ENCODE results near the gene ESYT1. TPM values are rescaled to one million over a fixed set of nuclear protein-coding genes. Genes with fewer than 3 reads are reported as not detected.

ESYT1 gene
- total and polyA plus RNA-seq, 10 of the 15 experiments (the other 5 are each of a cell fraction or from before 2014, with no cell fraction given), result 47.5 to 120 (median 87.1) TPM

DNA sequence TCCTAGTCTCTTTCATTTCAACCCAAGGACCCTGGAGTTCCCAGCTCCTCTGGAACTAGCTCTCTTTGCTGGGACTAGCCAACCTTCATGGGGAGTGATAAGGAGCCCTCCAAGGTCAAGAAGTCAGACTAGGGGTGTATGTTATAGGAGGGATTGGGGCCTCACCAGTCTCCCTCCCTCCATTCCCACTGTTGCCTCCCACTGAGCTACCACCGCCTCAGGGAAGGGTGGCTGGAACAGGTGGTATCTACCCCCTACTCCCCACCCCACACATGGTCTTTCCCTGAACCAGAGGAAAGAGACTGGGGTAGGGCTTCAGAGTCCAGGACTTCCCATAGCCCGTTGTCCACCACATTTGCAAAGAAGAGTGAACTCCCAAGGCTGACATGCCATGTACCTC is 45.7 kb upstream of the ESYT1 start:
- Histone ChIP-seq H4K20me1 (ENCODE audit: control insufficient read depth, insufficient read depth) (no peaks in the 10 kb centered on the region), H3K27ac (ENCODE audit: control insufficient read depth, insufficient read depth) (no peak overlapping the region), H3K36me3 (ENCODE audit: control insufficient read depth in 2 of 2, insufficient read depth in 2 of 2, low read length in 1 of 2) (no peaks in the 10 kb centered on the region), H3K27me3 (replicated peaks in 1 of 2; ENCODE audit: control insufficient read depth in 2 of 2, insufficient read depth in 2 of 2, low read length in 1 of 2) (peaks cover 9 to 15% of the 10 kb centered on the region in 2 experiments; a peak in 3 of 4 replicates), H3K79me2 (ENCODE audit: control insufficient read depth, insufficient read depth, low read length) (no peaks in the 10 kb centered on the region), H2AFZ (ENCODE audit: control insufficient read depth, low read depth, low read length) (no peak overlapping the region), H3K4me2 (ENCODE audit: control insufficient read depth, insufficient read depth) (no peak overlapping the region), H3K4me1 (ENCODE audit: control insufficient read depth, insufficient read depth, low read length) (no peaks in the 10 kb centered on the region), H3K4me3 (no peak overlapping the region), H3K9me3 (replicated peaks; ENCODE audit: control insufficient read depth, insufficient read depth, low read length) (no peaks in the 10 kb centered on the region), H3K9ac (ENCODE audit: control insufficient read depth, insufficient read depth, low read length) (no peak overlapping the region)
- DNase-seq (ENCODE audit: low read depth, low spot score), result no peak
- no peak for ATAC-seq
- RAD21 ChIA-PET (ENCODE audit: unreplicated experiment), result no interaction called here
- FAIRE-seq, result no peak
- CTCF ChIA-PET, result interaction anchor here (0.6 to 1.3 kb wide), 2 partner anchors 11 to 44 kb away, joined by 3 read pairs; no protein-coding TSS in a partner anchor
- in situ Hi-C loops (cut with MboI), result no loop called here
- WGBS (ENCODE audit: insufficient coverage, insufficient replicate concordance, low lambda C conversion rate, missing lambda C conversion rate), result 23% methylated on average over 2 of the region's 2 CpGs
- intact Hi-C loops (cut with micrococcal nuclease; ENCODE audit: unreplicated experiment), result loop anchor here (5.0 kb wide), 1 partner anchor 35 kb away; no protein-coding TSS in a partner anchor
- no TSS peak for BruUV-seq (replicated peaks)
- POLR2A ChIA-PET, result no interaction called here
- SMC1A ChIA-PET (ENCODE audit: uncharacterized antibody, unreplicated experiment), result no interaction called here
- TF ChIP-seq ASH2L (IDR thresholded peaks at IDR 0.05; ENCODE audit: borderline replicate concordance, low read depth), result no peak
- no peak for TF ChIP-seq POU2F2 (IDR thresholded peaks at IDR 0.05; ENCODE audit: borderline replicate concordance, low read depth, low read length)
- no peak for TF ChIP-seq RUNX3 (IDR thresholded peaks at IDR 0.05; ENCODE audit: low read length)
- TF ChIP-seq, protein P1, sequence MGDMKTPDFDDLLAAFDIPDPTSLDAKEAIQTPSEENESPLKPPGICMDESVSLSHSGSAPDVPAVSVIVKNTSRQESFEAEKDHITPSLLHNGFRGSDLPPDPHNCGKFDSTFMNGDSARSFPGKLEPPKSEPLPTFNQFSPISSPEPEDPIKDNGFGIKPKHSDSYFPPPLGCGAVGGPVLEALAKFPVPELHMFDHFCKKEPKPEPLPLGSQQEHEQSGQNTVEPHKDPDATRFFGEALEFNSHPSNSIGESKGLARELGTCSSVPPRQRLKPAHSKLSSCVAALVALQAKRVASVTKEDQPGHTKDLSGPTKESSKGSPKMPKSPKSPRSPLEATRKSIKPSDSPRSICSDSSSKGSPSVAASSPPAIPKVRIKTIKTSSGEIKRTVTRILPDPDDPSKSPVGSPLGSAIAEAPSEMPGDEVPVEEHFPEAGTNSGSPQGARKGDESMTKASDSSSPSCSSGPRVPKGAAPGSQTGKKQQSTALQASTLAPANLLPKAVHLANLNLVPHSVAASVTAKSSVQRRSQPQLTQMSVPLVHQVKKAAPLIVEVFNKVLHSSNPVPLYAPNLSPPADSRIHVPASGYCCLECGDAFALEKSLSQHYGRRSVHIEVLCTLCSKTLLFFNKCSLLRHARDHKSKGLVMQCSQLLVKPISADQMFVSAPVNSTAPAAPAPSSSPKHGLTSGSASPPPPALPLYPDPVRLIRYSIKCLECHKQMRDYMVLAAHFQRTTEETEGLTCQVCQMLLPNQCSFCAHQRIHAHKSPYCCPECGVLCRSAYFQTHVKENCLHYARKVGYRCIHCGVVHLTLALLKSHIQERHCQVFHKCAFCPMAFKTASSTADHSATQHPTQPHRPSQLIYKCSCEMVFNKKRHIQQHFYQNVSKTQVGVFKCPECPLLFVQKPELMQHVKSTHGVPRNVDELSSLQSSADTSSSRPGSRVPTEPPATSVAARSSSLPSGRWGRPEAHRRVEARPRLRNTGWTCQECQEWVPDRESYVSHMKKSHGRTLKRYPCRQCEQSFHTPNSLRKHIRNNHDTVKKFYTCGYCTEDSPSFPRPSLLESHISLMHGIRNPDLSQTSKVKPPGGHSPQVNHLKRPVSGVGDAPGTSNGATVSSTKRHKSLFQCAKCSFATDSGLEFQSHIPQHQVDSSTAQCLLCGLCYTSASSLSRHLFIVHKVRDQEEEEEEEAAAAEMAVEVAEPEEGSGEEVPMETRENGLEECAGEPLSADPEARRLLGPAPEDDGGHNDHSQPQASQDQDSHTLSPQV (IDR thresholded peaks at IDR 0.05), result no peak
- TF ChIP-seq ZZZ3 (IDR thresholded peaks at IDR 0.05; ENCODE audit: control insufficient read depth, insufficient read length, low read depth), result no peak
- no peak for TF ChIP-seq MTA3 (IDR thresholded peaks at IDR 0.05; ENCODE audit: borderline replicate concordance, low read length)
- TF ChIP-seq, protein P2, sequence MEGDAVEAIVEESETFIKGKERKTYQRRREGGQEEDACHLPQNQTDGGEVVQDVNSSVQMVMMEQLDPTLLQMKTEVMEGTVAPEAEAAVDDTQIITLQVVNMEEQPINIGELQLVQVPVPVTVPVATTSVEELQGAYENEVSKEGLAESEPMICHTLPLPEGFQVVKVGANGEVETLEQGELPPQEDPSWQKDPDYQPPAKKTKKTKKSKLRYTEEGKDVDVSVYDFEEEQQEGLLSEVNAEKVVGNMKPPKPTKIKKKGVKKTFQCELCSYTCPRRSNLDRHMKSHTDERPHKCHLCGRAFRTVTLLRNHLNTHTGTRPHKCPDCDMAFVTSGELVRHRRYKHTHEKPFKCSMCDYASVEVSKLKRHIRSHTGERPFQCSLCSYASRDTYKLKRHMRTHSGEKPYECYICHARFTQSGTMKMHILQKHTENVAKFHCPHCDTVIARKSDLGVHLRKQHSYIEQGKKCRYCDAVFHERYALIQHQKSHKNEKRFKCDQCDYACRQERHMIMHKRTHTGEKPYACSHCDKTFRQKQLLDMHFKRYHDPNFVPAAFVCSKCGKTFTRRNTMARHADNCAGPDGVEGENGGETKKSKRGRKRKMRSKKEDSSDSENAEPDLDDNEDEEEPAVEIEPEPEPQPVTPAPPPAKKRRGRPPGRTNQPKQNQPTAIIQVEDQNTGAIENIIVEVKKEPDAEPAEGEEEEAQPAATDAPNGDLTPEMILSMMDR (IDR thresholded peaks at IDR 0.05 in 2 of 3, conservative IDR thresholded peaks at IDR 0.05 in 1 of 3; ENCODE audit: control insufficient read depth in 2 of 3, extremely low read depth in 1 of 3, insufficient read depth in 1 of 3, low read depth in 3 of 3, low read length in 3 of 3), result no peak
- no peak for TF ChIP-seq NFXL1 (IDR thresholded peaks at IDR 0.05; ENCODE audit: borderline replicate concordance)
- TF ChIP-seq ZNF384 (IDR thresholded peaks at IDR 0.05; ENCODE audit: borderline replicate concordance, low read depth, low read length), result no peak
- no peak for TF ChIP-seq SUZ12 (IDR thresholded peaks at IDR 0.05; ENCODE audit: unreplicated experiment)
- TF ChIP-seq LARP7 (IDR thresholded peaks at IDR 0.05), result no peak
- TF ChIP-seq HDAC2 (IDR thresholded peaks at IDR 0.05), result no peak
- no peak for TF ChIP-seq CREM (IDR thresholded peaks at IDR 0.05; ENCODE audit: low read depth)
- TF ChIP-seq, protein P3, sequence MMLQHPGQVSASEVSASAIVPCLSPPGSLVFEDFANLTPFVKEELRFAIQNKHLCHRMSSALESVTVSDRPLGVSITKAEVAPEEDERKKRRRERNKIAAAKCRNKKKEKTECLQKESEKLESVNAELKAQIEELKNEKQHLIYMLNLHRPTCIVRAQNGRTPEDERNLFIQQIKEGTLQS (IDR thresholded peaks at IDR 0.05; ENCODE audit: borderline replicate concordance, extremely low read depth, low read depth, low read length), result no peak
- TF ChIP-seq, protein P4, sequence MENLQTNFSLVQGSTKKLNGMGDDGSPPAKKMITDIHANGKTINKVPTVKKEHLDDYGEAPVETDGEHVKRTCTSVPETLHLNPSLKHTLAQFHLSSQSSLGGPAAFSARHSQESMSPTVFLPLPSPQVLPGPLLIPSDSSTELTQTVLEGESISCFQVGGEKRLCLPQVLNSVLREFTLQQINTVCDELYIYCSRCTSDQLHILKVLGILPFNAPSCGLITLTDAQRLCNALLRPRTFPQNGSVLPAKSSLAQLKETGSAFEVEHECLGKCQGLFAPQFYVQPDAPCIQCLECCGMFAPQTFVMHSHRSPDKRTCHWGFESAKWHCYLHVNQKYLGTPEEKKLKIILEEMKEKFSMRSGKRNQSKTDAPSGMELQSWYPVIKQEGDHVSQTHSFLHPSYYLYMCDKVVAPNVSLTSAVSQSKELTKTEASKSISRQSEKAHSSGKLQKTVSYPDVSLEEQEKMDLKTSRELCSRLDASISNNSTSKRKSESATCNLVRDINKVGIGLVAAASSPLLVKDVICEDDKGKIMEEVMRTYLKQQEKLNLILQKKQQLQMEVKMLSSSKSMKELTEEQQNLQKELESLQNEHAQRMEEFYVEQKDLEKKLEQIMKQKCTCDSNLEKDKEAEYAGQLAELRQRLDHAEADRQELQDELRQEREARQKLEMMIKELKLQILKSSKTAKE (IDR thresholded peaks at IDR 0.05; ENCODE audit: low read depth, poor library complexity, severe bottlenecking), result no peak
